Lower leg skin (tissue), 4 donors: ENCODE data around the gene HMOX2. TPM values are rescaled to one million over a fixed set of nuclear protein-coding genes. Genes with fewer than 3 reads are reported as not detected.

Source experiments
- DNase-seq, 2 donors: peaks; one replicate each; pipeline ENCODE4 v3.0.0-alpha.2; 2019; ENCODE audit warnings: low spot score in 2 of 2
- H3K4me3 ChIP-seq: fragments of 200-600 bp; sonication (generic); 2 replicates; pipeline ENCODE4 v1.5.1; 2017; ENCODE audit warnings: mild to moderate bottlenecking, low read depth; ENCODE audit not compliant: poor library complexity, severe bottlenecking
- CTCF ChIP-seq, 3 donors: fragments of 450-650 bp; IDR thresholded peaks; one replicate each; pipeline ENCODE4 v1.5.1; 2016; ENCODE audit warnings: antibody characterized with exemption in 3 of 3, mild to moderate bottlenecking in 3 of 3, moderate library complexity in 2 of 3
- POLR2A ChIP-seq, 2 donors: fragments of 450-650 bp; IDR thresholded peaks; one replicate each; pipeline ENCODE4 v1.6.1; 2016 to 2017; ENCODE audit warnings: antibody characterized with exemption in 2 of 2, mild to moderate bottlenecking in 1 of 2, moderate library complexity in 1 of 2
- WGBS, 2 donors: methylation state at CpG; one replicate each; pipeline ENCODE4 v1.1.5; 2018; 5-methylcytosine and 5-hydroxymethylcytosine counted together
- intact Hi-C: fragments of 100-400 bp; cut with DNase I; formaldehyde crosslinking; loops from one replicate; pipeline ENCODE4 v1.15.0; 2023; ENCODE audit warnings: low total_unique reads
- total RNA-seq, 4 donors: library from RNA; depleted of rRNA; stranded (reverse); fragments of >200 nt; gene quantifications; one replicate each; pipeline ENCODE4 v1.1.0, GENCODE V29; 2016

The HMOX2 gene
- total RNA-seq, 4 donors from 2014 or later: 48.8 to 70.6 (median 59.0) TPM

GRCh38 chr16:4455951-4456350, 20.2 kb upstream of the HMOX2 start:
- TF ChIP-seq CTCF (IDR thresholded peaks at IDR 0.05) (no peak), POLR2A (IDR thresholded peaks at IDR 0.05) (no peak)
- DNase-seq: no peak
- intact Hi-C loops: no loop called here
- 74 to 87% methylated on average over 10 of the region's 10 CpGs for WGBS, 2 donors
- H3K4me3 ChIP-seq: no peak overlapping the region

GRCh38 chr16:4460936-4461249, 15.3 kb upstream of the HMOX2 start:
- WGBS, 2 donors: 88 to 90% methylated on average over 5 of the region's 5 CpGs
- intact Hi-C loops: no loop called here

GRCh38 chr16:4461250-4462085, 14.7 kb upstream of the HMOX2 start:
- intact Hi-C loops: no loop called here
- H3K4me3 ChIP-seq: no peak overlapping the region
- WGBS, 2 donors: 76 to 84% methylated on average over 27 of the region's 27 CpGs
- TF ChIP-seq POLR2A (IDR thresholded peaks at IDR 0.05): no peak
- no peak for TF ChIP-seq CTCF (IDR thresholded peaks at IDR 0.05)
- DNase-seq: no peak

More at GRCh38 chr16:4460936-4461249, 15.3 kb upstream of the HMOX2 start:
- TF ChIP-seq CTCF (IDR thresholded peaks at IDR 0.05) (no peak), POLR2A (IDR thresholded peaks at IDR 0.05) (no peak)
- DNase-seq: no peak
- no peak overlapping the region for H3K4me3 ChIP-seq

GRCh38 chr16:4463522-4464163, 12.6 kb upstream of the HMOX2 start:
- DNase-seq: no peak
- H3K4me3 ChIP-seq: no peak overlapping the region
- intact Hi-C loops: no loop called here
- WGBS, 2 donors: 79 to 86% methylated on average over 21 of the region's 22 CpGs
- TF ChIP-seq CTCF (IDR thresholded peaks at IDR 0.05) (no peak), POLR2A (IDR thresholded peaks at IDR 0.05) (no peak)

GRCh38 chr16:4465977-4466779, 10.0 kb upstream of the HMOX2 start:
- no peak overlapping the region for H3K4me3 ChIP-seq
- no peak for TF ChIP-seq POLR2A (IDR thresholded peaks at IDR 0.05)
- TF ChIP-seq CTCF (IDR thresholded peaks at IDR 0.05): no peak
- intact Hi-C loops: no loop called here
- 85 to 91% methylated on average over 32 of the region's 32 CpGs for WGBS, 2 donors
- no peak for DNase-seq
